ENCODE data around the gene FCHSD2.
"Not testable (repeated sequence)": the region's sequence is repeated elsewhere in the genome, so short reads cannot be mapped to it uniquely, and the experiment has no call there.

FCHSD2 gene

DNA sequence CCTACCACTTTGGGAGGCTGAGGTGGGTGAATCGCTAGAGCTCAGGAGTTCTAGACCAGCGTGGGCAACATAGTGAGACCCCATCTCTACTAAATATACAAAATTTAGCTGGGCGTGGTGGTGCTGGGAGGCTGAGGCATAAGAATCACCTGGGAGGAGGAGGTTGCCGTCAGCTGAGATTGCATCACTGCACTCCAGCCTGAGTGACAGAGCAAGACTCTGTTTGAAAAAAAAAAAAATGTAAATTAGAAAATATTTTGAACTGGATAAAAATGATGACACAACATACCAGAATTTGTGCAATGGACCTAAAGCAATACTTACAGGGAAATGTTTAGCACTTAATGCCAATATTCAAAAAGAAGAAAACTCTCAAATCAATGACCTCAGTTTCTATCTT is 281.5 kb downstream of the FCHSD2 start:
- no peak for DNase-seq

DNA sequence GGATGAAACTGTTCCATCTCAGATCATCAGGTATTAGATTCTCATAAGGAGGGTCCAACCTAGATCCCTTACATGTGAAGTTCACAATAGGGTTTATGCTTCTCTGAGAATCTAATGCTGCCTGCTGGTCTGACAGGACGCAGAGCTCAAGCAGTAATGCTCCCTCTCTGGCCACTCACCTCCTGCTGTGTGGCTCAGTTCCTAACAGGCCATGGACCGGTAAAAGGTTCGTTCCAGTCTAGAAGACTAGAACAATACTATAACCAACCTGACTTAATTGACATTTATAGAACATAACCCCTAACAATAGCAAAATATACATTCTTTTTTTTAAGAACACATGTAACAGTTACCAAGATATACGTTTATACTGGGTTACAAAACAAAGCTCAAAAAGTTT is 282.1 kb downstream of the FCHSD2 start:
- DNase-seq, result no peak

DNA sequence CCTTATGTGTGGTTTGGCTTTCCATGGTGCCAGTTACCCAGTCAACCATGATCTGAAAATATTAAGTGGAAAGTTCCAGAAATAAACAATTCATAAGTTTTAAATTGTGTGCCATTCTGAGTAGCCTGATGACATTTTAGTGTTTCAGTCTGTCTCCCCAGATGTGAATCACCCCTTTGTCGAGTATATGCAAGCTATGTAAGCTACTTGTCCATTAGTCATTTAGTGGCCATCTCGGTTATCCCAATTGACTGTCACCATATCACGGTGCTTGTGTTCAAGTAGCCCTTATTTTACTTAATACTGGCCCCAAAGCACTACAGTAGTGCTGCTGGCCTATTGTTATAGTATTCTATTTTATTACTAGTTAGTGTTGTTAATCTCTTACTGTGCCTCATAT is 283.0 kb downstream of the FCHSD2 start:
- no peak for DNase-seq

DNA sequence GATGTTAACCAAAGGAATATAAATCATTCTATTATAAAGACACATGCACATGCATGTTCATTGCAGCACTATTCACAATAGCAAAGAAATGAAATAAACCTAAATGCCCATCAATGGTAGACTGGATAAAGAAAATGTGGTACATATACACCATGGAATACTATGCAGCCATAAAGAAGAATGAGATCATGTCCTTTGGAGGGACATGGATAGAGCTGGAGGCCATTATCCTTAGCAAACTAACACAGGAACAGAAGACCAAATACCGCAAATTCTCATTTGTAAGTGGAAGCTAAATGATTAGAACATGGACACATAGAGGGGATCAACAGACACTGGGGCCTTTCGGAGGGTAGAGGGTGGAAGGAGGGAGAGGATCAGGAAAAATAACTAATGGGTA is 283.9 kb downstream of the FCHSD2 start:
- not testable (repeated sequence) for DNase-seq

DNA sequence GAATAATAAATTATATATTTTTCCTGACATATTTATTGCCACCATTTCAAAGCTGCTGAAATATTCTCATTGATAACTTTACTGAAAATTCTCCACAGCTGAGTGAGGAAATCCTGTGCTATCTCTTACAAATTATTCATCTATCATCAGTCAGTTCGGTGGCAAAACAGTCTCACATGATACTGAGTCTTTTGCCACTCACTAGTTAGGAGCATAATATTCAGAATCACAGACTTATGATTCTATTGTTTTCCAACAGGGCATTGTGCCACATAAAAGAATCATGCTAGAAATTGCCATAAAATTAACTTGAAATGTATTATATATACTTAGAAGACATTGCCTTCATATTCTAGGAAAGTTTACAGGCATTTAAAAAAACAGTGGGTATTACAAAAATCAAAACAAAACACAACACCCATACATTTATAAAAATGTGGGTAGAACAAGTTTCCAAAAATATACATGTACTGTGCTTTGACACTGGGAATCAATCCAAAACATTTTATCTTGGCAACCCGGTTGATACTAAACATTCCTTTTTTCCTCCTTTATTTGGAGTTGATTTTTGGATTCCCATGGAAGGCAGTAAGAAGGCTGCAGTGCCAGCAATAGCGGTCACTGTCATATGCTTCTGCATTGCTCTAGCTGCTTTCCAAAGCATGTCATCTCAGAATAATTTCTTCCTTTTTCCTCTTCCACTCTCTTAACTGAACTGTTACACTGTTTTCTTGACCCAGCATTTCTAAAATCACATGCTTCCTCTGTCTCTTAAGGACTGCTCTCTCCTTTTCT is 285.4 kb downstream of the FCHSD2 start:
- no peak for DNase-seq

DNA sequence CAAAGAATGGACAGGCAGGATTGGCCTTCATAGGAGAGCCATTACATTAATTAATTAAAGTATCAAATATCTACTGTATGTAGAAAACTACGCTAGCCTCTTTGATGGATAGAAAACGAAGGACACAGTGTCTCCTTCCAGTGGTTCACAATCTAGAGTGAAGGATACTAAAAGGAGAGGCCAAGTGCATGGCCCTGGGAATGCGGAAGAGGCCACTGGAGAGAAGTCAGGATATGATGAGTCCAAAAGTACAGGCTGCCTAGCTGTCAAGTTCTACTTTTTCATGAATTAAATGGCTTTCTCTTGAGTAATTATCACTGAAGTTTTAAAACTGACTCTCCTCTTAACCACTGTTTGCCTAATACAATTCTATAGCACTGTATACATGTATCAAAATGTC is 286.1 kb downstream of the FCHSD2 start:
- DNase-seq, result no peak

DNA sequence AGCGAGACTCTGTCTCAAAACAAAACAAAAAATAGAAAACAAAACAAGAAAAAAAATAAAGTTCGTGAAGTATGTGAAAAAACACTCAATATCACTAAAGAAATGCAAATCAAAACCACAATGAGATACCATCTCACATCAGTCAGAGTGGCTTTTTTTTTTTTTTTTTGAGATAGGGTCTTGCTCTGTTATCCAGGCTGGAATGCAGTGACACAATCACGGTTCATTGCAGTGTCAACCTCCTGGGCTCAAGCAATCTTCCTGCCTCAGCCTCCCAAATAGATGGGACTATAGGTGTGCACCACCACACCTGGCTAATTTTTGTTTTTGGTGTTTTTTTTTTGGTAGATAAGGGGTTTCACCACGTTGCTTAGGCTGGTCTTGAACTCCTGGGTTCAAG is 290.4 kb downstream of the FCHSD2 start:
- no peak for DNase-seq

DNA sequence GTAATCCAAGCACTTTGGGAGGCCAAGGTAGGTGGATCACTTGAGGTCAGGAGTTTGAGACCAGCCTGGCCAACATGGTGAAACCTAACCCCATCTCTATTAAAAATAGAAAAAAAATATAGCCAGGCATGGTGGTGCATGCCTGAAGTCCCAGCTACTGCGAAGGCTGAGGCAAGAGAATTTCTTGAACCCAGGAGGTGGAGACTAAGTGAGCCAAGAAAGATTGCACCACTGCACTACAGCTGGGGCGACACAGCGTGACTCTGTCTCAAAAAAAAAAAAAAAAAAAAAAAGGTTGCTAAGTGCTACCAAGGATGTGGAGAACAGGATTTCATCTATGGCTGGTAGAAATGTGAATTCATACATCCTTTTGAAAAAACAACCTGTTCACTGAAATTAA is 291.3 kb downstream of the FCHSD2 start:
- DNase-seq, result no peak

DNA sequence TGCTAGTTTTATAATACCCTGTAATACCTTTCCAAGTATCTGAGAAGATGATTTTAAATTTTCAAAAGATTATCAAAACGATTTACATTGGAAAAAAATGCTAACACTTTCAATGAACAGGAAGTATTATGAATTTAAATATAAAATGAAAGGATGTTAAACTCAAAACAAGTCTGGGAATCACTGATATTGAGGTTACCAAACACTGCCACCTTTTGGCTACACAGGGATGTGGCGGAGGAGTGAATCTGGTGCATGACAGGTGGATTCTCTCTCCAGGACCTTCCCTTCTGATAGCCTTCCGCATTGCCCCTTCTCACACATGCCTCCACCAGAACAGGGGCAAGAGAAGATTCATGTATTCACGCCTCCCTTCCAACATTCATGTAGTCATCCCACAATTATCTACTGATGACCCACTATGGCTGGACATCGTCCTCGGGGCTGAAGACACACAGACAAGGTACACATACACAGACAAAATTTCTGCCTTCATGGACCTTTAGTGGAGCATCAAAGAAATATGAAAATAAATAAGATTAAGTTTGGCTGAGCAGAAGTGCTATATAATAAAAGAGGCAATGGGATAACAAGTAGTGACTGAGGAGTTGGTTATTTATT is 293.2 kb downstream of the FCHSD2 start:
- DNase-seq, result peak; percentile 37 to 63

DNA sequence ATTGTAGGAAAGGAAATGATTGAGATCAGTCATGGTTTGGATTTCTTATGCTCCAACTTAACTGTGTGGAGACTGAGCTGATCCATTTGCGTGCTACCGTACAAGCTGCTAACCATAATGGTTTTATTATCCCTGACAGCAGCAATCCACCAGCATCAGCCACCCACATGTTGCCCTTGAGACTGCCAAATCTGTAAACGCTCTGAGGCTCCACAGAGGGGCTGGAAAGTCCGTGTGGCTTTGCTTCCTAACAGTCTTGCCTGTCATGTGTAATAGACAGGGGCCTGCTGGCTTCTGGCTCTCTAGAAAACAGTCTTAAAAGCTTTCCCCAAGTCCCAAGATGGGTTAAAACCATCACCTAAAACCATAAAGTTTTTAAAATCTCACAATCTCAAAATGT is 297.8 kb downstream of the FCHSD2 start:
- no peak for DNase-seq

DNA sequence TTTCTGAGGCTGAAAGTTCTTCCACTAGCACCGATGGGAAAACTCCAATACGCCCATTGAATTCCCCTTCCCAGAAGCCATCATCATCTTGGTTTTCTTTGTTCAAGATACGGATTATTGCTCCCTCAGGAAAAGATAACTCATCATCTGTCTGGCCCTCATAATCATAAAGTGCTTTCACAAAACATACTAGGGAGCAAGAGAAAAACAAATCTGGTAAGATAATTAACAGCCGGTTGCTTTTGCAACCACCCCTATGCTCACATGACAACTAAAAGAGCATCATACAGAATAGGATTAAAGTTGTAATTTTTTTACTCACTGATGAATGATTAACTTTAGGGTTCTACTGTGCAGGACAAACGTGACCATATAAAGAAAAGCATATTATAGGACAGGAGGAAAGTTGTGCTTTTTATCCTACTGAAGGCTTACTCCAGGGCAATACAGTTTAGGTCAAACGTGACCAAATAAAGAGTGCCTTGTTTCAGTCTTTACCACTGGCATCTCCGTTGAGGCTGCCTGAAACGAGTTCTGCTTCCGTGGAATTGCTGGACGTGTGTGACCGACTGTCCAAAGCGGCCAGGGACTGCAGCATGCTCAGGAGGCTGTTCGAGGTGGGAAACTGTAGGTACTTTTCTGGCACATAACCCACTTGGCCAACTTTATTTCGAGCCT is 299.3 kb downstream of the FCHSD2 start:
- no peak for DNase-seq

DNA sequence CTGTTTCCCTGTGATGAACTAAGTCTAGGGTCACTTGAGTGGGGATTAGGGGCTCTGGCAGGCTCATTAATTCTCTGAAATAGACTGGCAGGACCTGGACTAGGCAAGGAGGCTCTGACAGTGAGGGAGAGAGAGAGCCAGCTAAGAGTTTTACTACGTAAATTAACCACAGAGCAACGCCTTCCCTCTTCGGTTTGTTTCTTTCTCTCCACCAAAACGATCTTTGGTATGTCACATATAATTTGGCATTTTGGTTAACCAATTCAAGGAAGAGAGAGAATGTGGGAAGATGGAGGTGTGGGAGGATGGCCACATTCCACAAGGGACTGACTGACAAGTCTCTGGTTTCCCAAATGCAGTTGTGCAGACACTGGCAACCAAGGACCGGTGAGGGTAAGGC is 300.0 kb downstream of the FCHSD2 start:
- DNase-seq, result no peak

DNA sequence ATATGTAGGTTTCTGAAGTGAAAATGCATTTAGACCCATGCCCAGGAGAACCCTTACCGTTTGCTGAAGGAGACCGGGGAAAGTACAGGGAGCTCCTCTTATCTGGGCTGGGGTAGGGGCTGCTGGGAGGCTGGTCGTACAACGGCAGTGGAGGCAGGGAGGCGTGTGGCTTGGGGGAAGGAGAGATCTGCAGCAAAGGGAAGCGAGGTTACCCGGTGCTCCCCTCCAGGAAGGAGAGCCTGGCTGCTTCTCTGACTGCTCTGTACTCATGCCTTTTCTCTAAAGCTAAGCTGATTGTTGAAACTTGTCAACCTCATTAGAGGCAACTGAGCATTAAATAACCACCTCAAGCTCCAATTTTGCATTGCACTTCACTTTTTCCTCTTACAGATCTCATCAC is 300.7 kb downstream of the FCHSD2 start:
- no peak for DNase-seq

DNA sequence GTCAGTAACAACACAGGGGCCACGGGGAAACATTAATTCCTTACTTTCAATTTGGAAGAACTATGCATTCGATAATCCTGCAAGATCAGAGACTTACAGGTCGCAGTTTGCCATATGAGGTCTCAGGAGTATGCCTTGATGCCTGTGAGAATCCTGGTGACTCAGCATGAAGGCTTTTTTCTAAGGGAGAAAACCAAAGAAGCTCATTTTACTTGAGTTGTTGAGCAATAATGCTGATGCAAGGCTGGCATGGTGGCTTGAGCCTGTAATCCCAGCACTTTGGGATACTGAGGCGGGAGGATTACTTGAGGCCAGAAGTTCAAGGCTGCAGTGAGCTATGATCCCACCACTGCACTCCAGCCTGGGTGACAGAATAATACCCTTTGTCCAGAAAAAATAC is 301.3 kb downstream of the FCHSD2 start:
- no peak for DNase-seq

DNA sequence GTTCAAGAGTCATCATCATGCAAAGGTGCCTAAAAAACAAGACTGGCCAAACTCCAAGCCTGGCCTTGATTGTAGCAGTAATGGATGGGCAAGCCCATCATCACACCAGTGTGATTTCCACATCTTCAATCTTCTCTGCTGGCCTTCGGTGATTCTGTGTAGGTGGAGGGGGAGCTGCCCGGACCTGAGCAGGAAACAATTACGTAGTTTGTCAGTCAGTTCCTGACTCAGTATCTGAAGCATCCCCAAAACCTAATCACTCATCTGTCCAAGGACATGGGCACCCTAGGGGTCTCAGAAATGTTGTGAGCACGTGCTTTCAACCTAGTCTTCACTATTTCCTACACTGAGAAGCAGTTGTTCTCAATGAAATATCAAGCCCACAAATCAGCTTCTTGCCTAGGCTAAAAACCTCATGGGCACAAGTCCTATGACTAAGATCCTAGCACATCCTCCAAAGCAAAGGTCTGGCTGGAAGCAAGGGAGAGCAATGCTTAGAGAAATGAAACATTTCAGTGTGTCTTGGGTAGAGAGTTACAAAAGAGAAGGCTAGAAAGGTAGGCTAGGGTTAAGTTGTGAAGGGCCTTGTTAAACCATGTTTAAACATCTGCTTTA is 303.3 kb downstream of the FCHSD2 start:
- DNase-seq, result no peak

DNA sequence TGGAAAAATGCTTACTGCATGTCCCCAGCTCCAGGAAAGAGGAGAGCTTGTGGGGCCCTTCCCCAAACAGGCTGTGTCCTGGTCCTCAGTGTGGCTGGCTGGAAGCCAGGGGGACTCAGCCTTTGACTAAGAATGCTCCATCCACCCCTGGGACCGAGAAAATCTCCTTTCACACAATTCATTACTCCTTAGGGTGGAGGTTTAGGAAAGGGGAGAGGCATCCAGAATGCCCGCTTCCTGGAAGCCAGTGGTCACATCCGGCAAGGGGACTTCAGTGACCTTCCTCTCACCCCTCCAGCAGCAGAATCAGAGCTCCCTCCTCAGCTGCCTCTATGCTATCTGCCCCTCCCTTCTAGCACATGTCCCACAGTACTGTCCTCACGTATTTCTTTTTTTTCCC is 306.0 kb downstream of the FCHSD2 start:
- no peak for DNase-seq

DNA sequence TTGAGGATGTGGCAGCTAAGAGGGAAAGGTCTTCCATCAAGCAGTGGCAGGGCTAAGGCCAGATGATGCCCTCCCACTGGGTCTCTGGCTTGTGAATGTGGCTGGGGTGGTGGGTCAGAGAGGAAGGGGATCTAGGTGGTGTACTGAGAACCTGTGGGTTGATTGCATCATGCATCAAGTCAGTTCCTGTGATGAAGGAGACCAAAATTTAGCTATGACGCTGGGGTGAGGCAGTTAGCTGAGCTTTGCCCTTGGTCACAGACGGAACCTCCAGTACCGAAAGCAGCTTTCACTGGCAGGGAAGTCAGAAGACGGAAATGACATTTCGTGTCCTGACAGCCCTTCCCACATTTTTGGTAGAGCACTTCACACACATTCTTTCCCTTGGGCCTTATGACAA is 307.2 kb downstream of the FCHSD2 start:
- peak in 1 of 2 donors; percentile 52 for DNase-seq

DNA sequence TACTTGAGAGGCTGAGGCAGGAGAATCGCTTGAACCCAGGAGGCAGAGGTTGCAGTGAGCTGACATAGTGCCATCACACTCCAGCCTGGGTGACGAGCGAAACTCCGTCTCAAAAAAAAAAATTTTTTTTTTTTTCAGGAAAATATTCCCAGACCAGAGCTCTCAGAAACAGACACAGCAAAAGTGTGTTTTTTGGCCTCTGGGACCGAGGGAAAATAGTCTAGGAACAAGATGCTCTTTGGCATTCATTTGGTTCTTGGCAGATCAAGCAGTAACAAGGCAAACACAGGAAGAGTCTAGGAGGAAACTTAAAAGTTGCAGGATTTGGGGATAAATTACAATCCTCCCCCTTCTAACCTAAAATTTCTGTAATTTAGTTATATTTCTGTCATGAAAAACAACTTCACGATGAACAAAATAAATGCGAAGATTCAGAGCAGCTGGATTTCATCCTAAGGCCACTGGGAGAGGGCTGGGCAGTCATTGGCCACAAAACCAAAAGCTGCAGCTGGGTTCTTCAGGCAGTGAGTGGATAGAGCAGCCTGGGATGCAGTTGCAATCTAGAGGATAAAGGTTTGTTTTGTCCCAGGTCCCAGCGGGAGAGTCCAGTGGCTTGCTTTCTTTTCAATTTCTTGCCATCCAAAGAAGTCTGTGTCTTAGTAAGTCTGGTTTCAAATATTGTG is 308.2 kb downstream of the FCHSD2 start:
- no peak for DNase-seq

DNA sequence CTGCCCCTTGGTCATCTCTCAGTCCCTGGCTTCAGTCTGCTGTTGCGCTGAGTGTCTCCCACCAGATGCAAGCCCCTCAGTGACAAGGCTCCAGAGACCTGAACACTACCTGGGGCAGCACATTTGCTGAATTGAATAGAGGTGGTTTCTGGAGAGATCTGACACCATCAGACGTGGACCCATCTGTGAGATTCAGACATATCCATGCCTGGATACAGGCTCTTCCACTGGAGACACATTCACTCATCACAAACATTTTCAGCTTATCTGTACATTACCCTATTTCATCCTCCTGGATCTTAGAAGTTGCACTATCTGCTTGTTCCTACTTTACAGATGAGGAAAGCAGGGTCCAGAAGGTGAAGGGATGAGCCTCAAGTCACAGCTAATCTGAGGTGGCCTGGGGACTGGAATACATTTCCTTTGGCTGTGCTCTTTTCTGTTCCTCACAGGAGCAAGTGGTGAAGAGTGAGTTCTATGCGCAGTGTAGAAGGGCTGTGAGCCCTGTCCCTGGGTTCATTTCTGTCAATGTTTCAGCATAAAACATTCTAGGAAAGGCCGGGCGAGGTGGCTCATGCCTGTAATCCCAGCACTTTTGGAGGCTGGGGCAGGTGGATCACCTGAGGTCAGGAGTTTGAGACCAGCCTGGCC is 308.9 kb downstream of the FCHSD2 start:
- no peak for DNase-seq

DNA sequence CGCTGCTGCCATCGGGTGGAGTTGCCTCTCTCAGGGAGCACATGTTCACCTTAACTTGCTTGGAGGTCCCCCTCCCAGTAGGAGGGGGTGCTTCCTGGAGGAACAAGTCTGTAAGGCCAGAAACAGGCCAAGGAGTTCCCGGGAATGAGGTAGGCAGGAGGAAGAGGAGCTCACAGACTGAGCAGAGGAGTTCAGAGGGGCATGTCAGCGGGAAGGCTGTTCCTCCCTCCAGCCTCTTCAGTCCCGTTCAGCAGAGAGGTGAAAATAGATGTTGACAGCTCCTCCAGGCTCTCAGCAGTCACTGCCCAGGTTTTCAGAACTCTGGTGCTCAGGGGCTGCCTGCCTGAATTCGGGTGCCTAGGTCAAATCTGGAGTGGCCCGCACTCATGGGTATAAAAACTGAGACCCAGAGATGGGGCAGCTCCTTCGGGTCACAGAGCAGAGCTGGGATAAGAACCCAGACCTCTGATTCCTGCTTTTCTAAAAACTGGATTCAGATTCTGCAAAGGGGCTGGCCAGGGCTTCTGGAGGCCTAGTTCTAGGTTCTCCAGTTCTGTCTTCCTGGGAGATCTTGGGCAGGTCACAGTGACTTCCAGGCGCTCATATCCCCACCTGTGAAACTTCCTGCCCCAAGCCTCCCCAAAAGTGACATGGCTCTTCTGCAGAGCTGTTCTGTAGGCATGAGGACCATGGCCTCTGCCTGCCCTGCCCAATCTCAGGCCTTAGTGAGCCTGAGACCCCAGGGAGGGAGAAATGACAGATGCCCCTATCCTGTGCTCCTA is 309.6 kb downstream of the FCHSD2 start:
- DNase-seq, result no peak

DNA sequence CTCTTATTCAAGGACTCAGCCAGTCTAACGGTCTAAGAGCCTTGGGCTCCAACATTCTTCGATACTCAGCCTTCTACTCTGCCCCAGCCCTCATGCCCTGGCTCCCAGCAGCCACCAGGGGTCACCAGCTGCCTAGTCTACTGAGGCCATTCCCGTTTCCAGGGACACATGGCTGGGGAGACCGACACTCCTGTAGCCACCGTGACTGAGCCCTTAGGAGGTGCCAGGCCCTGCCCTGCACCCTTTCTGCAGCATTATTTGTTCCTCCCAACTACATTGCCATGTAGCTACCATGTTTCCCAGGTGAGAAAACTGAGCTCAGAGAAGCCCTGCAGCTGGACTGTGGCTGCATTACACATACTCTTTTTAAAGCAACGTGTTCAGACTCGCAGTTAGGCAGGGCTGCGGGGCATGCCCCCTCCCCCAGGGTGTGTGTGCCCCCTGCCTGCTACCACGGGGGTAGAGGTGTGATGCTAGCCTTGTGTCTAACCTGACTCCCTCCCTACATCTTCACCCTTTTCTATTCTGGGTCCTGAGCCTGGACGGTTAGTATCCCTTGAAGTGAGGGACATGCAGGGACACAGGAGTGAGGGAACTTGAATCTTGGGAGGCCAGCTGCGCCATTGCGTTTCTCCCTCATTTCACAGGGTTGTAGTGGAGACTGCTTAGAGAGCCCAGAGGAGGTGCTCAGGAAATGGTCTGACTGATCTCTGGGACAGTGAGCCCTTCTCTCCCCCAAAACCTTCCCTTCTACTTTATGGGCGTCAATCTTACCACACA is 310.4 kb downstream of the FCHSD2 start:
- peak; percentile 56 to 58 for DNase-seq

All from CD4-positive, alpha-beta T cell treated with Interleukin-4 for 1 hour (primary cell).